GM19025 (cell line): ENCODE results near the gene HCLS1.

Experiments used
- ATAC-seq: cut with Tn5 transposase; IDR thresholded peaks from one replicate; pipeline ENCODE4 v1.9.1; 2021; ENCODE audit warnings: mild to moderate bottlenecking, low read depth, moderate library complexity; ENCODE audit not compliant: unreplicated experiment

Gene HCLS1

DNA sequence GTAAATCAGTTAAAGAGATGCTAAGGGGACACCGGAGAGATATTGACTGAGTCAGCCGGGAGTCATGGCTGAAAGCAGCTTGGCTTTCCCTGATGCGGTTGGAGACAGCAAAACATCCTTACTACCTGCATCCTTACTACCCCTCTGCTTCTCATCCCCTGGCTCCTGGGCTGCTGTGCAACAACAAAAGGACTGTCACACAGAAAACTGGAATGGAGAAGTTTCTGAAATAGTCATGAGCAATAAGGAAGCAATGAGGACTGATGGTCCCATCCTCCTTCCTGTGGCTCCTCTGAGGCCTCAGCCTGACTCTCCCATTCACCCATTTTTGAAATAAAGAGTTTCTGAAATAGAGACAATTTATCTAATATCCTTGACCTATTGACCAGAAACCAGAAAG is 1.1 kb downstream of the HCLS1 start:
- ATAC-seq = no peak

DNA sequence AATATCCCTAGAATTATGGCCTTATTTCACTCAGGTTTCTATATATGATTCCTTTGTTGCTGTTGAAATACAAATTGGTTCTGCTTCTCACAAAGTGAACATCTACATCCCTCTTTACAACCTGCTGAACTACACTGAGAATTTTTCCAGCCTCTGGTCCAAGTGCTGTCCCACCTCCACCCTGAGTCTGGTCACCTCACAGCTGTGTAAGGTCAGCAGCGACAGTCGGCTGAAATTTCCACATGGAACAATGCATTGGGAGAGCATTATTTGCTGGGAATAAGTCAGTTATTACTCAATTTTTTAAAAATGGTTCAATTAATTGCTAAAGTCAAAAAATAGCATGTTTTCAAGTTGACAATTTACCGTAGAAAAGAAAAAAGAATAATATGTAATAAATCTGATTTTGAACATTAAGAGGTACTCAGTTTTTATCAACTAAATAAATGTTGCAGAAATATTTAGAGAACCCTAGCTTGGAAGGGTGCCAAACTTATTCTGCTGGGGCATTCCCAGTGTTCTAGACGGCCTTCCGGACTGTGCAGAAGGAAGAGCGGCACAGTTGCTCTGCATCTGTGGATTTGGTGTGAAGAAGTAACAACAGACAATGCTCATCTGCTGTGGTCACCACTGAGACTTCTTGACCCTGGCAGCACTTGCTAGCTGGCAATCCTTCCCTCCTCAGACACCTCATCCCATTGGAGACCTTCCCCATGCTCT is 1.8 kb downstream of the HCLS1 start:
- ATAC-seq = no peak

DNA sequence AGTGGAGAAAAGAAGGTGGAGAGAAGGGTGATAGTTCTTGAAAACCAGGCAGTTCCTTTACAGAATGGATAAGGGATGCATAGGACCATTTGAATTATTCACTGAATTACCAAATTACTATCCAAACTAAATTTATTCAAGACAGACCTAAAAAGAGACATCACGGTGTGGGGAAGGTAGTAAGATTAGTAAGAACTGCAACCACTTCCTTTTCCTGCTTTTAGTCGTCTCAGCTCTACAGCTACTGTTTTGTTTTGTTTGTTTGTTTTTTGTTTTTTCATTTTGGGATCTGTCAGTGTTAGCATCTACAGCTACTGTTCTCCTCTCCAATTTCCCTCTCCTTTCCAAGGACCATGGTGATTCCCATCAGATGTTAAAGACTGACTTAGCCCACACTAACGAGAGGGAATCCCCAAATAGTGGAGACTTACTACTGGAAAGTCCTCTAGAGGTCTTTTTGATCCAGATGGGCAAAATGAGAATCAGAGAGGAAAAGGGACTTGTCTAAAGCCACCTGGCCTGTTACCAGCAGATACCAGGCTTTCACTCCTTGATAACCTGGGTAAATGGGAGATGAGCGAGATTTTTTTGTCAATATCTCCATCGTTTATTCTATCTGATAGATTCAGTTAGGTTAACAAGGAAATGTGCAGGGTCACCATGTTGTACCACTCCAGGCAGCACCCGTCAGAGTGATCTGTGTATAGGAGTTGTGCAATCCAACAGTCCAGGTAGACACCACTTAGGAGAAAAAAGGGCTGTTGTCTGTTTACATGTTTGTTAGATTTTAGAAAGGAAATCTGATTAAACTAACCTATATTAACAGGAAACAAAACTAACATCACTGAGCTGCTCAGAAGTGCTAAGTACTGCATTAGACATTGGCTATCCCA is 6.0 kb downstream of the HCLS1 start:
- peak; percentile 65 for ATAC-seq

DNA sequence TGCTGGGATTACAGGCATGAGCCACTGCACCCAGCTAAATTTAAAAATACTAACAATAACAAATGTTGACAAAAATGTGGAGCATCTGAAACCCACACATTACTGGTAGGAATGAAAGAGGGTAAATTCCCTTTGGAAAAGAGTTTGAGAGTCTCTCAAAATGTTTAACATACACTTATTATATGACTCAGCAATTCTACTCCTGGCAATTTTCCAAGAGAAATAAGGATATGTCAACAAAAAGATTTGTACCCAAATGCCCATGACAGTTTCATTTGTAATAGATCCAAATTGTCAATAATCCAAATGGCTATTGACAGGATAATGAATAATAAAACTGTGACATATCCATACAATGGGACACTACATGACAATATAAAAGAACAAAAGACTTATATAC is 9.0 kb downstream of the HCLS1 start:
- ATAC-seq = no peak

DNA sequence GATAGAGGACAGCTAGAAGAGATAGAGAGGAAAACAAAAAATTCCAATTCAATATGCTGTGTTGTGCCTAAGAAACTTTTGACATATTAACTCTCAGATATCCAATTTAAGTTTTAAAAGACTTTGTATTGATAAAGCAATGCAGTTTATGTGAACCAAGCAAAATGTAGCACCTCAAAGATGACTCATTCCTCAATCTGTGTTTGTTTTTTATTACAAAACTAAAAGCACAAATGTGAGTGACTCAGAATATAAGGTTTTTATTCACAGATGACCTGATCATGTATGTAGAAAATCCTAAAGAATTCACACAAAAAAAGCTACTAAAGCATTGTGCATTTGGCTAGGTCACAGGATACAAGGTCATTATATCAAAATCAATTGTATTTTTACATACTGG is 11.1 kb downstream of the HCLS1 start:
- no peak for ATAC-seq

DNA sequence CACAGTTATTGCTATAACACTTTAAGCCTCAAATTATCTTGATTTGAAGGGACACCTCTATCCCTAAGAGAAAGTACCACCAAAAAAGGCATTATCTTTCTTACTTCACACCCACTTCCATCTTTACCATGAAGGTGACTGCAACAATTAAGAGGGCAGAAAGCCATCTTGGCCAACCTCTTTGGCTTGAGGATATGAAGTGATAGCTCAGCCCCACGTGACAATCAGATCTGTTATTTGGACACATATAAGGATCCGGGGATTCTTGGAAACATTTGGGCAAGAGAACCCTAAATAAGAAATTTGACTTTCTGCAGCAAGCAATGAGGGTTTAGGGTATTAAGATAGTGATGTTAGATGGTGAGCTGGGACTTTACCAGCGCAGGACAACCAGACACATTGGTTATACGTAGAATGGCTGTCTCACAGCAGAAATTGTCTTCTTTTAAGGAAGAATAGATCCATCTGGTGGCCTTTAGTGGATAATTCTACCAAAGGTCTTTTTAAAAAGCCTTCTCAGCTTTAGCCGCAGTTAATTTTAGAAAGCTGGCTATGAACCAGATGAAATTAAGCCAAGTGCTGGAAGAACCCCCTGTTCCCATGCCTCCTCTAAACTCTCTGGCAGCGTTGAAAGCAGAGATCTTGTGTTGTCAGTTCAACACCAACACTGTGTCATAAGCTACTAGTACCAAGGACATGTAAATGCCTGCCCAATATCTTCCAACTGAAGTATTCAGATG is 12.3 kb downstream of the HCLS1 start:
- no peak for ATAC-seq

DNA sequence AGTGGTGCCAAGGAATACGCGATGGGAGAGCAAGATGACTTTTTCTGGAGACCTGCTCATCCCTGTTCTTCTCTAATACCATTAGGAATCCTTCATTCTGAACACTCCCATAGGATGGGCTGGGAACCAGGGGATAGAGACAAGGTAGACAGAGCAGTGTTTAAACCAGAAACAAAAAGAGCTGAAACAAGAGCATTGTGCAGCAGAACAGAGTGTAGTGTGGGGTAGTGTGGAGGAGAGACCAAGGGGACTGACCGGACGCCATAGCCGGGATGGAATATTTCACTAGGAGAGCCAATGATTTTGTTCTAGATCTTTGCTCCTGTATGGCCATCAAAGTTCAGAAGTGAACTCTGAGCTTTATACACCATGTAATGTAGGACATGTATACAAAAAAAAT is 15.6 kb downstream of the HCLS1 start:
- ATAC-seq = no peak

DNA sequence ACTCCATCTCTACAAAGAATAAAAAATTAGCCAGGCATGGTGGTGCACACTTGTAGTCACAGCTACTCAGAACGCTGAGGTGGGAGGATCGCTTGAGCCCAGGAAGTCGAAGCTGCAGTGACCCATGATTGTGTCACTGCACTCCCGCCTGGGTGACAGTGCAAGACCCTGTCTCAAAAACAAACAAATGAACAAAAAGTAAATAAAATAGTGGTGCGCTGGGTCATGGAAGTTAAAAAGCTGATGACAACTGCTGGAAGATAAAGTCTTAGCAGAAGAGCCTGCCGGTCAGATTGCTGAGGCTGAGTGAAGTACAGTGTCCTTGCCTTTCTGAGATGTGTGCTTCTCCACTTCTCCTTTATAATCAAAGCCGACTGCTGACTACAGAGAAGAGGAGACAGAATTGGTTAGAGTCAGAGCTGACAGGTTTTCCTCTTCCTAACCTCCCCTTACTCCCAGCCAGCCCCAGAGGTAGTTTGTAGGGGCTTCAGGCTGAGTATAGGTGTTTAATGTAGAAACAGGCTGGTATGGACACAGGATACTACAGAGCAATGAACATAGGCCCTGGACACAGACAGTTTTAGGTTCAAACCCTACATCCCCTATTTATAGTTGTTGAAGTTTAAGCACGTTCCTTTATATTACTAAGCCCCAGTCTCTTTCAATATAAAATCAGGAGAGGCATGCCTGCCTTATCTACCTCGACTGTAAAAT is 17.9 kb downstream of the HCLS1 start:
- ATAC-seq = no peak

DNA sequence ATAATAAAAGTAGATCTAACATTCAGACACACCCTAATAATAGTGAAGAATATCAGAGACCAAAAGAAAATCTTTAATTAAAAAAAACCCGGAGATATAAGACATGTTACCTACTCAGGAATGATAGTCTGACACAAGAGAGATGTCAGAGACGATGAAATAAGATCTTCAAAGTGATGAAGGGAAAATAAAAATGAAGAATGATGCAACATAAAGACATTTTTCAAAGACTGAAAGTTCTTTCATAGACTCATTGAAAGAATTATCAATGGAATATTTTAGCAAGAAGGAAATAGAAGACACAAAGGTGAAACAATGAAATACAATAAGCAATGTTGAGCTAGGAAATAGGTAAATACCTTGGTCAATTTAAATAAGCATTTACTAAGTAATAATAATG is 19.6 kb downstream of the HCLS1 start:
- no peak for ATAC-seq

DNA sequence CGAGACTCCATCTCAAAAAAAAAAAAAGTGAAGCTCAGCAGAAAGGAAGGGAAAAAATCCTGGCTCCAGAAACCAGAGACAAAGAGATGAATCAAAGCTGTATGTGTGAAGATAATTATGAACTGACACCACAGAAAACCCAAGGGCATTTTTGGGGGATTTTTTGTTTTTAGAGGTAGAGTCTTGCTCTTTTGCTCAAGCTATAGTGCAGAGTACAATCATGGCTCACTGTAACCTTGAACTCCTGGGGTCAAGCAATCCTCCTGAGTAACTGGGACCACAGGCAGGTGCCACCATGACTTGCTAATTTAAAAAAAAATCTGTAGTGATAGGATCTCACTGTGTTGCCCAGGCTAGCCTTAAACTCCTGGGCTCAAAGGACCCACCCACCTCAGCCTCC is 22.8 kb downstream of the HCLS1 start:
- ATAC-seq = no peak

DNA sequence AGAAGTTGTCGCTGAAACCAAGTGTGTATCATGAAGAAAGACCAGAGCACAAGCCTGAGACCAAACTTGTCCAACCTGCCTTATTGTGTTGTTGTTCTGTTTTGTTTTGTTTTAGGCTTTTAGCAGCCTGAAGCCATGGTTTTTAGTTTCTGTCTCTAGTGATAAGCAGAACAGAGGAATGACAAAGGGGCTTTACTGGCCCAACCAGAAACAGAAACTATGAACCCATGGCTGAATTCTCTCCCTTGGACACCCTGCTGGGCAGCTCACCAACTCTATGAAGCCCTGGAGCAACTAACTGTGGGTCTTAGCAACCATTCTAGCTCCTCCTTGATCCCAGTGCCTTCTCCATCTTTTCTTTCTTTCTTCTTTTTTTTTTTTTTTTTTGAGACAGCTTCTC is 30.3 kb downstream of the HCLS1 start:
- no peak for ATAC-seq

DNA sequence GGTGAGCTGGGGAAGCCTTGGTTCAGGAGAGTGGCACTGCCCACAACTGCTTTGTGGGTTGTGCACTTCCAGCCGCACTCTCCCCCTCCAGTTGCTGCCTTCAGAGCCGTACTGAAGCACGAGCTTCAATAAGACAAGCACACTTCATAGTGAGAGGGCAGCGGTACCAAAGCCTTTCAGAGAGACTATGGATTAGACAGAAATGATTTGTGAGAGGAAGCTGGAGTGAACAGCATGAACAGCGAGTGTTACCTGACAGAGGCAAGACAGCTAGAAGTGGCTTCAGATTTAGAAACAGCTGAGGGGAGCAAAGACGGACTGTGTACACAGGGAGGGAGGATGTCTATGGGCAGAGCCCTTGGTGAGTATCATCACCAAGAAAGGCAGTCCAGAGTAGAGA is 31.1 kb downstream of the HCLS1 start:
- ATAC-seq = no peak

DNA sequence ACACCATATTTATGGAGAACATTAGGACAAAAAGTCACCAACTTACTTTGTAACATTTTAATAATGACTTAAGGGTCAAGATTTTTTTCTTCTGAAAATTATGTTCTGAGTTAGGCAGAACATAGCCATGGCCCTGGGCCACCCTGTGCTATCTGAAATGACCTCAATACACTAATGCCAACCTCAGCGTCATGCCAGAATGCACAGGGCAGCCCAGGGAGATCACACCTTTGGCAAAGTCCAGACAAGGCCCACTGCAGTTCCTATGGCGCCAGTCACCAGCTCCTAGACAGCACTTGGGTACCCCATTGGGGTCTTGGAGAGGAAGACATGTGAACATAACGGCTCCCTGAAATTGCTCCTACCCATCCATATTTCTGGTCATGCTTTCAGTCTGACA is 33.1 kb downstream of the HCLS1 start:
- ATAC-seq = no peak

DNA sequence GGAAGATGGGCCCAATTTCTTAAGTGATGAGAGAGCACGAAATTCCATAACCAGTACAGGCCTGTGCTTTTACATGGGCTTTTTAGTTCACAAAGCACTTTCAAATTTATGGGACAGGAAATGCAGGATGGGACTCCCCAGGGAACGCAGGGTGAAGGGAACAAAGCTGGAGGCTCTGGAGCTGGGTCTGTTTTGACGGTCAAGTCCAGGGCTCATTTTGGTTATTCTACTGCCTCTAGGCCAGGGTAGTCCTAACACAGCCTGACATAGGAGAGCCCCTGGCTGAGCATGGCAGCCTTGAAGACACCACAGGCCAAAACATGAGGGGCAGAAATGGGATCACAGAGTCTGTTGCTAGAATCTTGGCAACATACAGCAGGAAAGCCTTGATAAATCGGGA is 33.5 kb downstream of the HCLS1 start:
- no peak for ATAC-seq

DNA sequence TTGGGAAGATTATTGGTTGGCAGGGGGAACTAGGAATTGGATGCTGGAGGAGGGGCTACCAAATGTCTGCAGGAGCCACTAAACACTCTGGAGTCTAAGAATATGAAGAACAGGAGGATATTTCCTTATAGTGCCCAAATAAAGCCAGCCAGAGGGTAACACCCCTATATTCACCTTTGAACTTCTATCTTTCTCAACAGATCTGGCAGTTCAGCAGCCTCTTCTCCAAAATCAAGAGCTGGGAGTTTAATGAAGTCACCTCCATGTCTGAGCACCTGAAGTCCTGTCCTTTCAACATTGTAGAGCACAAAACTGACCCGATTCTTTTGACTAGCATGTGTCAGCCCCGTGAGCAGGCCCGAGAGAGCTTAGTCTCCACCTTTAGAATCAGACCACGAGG is 34.2 kb downstream of the HCLS1 start:
- no peak for ATAC-seq

DNA sequence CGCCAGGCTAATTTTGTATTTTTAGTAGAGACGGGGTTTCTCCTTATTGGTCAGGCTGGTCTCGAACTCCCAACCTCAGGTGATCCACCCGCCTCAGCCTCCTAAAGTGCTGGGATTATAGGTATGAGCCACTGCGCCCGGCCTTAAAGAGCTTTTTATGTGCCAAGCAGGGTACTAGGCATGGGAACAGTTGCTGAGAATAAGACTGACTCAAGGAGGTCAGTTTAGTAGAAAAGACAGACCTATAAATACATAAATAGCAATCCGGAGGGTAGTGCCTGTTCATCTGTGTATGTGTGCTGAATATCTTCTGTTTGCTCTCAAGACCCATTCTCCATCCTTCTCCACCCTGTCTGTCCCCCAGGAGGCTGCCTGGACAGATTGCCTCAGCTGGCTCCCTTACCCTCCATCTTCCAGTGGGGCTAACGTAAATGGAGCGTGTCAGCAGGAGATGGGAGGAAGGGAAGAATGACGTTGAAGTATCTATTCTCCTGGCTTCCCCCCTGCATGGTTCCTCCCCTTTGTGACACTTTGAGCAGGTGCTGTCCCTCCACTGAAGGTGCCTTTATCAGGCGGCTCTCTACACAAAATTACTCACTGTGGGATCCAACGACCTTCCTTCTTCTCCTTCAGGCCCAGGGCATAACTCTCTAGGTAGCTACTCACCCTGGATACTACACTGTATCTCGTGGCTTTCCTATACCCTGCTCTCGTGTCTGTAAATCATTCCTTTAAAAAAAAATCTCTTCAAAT is 36.4 kb downstream of the HCLS1 start:
- ATAC-seq = no peak

DNA sequence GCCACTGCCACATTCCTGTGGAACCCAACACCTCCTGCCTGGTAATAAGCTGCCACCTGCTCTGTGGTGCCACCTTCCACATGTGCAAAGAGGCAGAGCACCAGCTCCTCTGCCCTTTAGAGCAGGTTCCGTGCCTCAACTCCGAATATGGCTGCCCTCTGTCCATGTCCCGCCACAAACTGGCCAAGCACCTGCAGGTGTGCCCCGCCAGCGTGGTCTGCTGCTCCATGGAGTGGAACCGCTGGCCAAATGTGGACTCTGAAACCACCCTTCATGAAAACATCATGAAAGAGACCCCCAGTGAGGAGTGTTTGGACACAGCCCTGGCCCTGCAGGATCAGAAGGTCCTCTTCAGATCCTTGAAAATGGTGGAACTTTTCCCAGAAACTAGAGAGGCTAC is 39.2 kb downstream of the HCLS1 start:
- ATAC-seq = no peak

DNA sequence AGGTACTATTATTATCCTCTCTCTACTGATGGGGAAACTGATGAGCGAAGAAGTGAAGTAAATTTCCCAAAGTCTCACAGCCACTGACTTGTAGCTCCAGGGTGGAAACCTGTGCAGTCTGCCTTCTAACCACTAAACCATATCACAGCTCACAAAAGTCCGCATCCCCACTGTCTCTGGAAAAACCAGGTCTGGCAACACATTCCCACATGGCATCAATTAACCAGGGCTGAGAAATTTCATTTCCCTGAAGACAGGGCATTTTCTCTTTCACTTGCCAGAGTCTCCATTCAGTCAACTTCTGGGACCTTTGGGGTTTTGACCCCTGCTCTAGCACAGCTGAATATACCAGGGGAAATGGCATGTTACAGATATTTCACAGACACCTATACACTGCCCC is 41.0 kb downstream of the HCLS1 start:
- ATAC-seq = no peak

DNA sequence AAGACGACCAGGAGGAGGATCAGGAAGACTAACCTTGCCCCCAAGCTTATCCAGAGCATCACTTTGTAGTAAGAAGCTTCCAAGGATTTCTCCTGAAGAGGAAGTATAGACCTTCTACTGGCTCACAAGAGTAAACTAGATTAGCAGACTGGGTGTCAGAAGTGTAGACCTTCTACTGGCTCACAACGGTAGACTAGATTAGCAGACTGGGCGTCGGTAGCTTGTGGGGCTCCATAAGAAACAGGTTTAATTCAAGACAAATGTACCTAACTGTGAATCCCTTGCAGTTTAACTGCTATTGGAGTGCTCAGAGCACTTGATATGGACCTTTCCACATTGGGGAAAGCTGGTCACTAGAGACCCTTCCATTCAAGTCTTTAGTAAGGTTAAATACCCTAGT is 54.6 kb downstream of the HCLS1 start:
- ATAC-seq = no peak

DNA sequence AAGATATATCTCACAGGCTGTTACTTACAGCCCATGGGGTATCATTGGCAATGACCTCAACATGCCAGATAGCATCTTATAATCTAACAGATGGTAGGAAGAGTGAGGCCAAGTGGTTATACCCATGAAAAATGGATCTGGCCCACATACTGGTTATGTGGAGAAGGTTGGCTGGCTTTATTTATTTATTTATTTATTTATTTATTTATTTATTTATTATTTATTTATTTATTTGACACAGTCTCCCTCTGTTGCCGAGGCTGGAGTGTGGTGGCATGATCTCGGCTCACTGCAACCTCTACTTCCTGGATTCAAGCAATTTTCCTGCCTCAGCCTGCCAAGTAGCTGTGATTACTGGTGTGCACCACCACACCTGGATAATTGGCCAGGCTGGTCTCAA is 55.9 kb downstream of the HCLS1 start:
- ATAC-seq = no peak
